CD4-positive, alpha-beta T cell (primary cell): ENCODE measurements around the gene MRPS31. TPM values are rescaled to one million over a fixed set of nuclear protein-coding genes. Genes with fewer than 3 reads are reported as not detected.

Experiments used
- ATAC-seq: fragments of 200-7000 bp; cut with Tn5 transposase; one replicate; pipeline ENCODE4 v1.10.0; 2022; ENCODE audit warnings: mild to moderate bottlenecking; ENCODE audit not compliant: poor library complexity
- CTCF ChIA-PET: fragments of 350-600 bp; sonication (Branson Sonifier 250); formaldehyde crosslinking; loops from one replicate; lab custom pipeline; 2021; ENCODE audit warnings: antibody characterized with exemption, inconsistent platforms; lab: Charles Lee
- POLR2A ChIA-PET: fragments of 350-600 bp; sonication (Branson Sonifier 250); formaldehyde crosslinking; loops from one replicate; lab custom pipeline; 2021; ENCODE audit warnings: antibody characterized with exemption, inconsistent platforms; lab: Charles Lee
- DNase-seq, 14 experiments: peaks; one replicate each; pipeline ENCODE4 v3.0.0-alpha.2; 2013 to 2020; ENCODE audit warnings: mixed read lengths in 2 of 14
- H3K27ac ChIP-seq, 2 donors: one replicate each; pipeline versions ENCODE4 v1.5.1 to v1.7.0; 2013; ENCODE audit warnings: low read length in 2 of 2, low read depth in 1 of 2, mild to moderate bottlenecking in 1 of 2
- H3K27me3 ChIP-seq, 2 experiments: 1 replicate in 1 of 2; 2 replicates in 1 of 2; pipeline versions ENCODE4 v1.6.1 to v1.7.0; 2013; ENCODE audit warnings: low read length in 2 of 2, control low read depth in 1 of 2, mild to moderate bottlenecking in 1 of 2, moderate library complexity in 1 of 2; ENCODE audit not compliant: insufficient read depth in 2 of 2, control insufficient read depth in 1 of 2
- H3K36me3 ChIP-seq: one replicate; pipeline ENCODE4 v1.6.1; 2013; ENCODE audit warnings: low read length, control low read depth; ENCODE audit not compliant: insufficient read depth
- H3K4me1 ChIP-seq: one replicate; pipeline ENCODE4 v1.6.1; 2013; ENCODE audit warnings: low read length, control low read depth; ENCODE audit not compliant: insufficient read depth
- H3K4me3 ChIP-seq: one replicate; pipeline ENCODE4 v1.5.1; 2013; ENCODE audit warnings: mild to moderate bottlenecking, low read length, moderate library complexity
- H3K9me3 ChIP-seq, 2 experiments: 1 replicate in 1 of 2; 2 replicates in 1 of 2; pipeline versions ENCODE4 v1.6.1 to v1.7.0; 2013; ENCODE audit warnings: low read length in 2 of 2, mild to moderate bottlenecking in 2 of 2, control low read depth in 1 of 2, moderate library complexity in 1 of 2; ENCODE audit not compliant: control insufficient read depth in 1 of 2, insufficient read depth in 1 of 2
- H3K27ac Mint-ChIP-seq: one replicate; pipeline ENCODE4 v1.8.0; 2020; ENCODE audit warnings: mixed read lengths
- H3K27me3 Mint-ChIP-seq: one replicate; pipeline ENCODE4 v1.8.0; 2021; ENCODE audit warnings: mixed read lengths
- H3K36me3 Mint-ChIP-seq: one replicate; pipeline ENCODE4 v1.8.0; 2021; ENCODE audit warnings: low read depth, mixed read lengths
- H3K4me1 Mint-ChIP-seq: one replicate; pipeline ENCODE4 v1.8.0; 2021; ENCODE audit warnings: low read depth, mixed read lengths
- H3K4me3 Mint-ChIP-seq: one replicate; pipeline ENCODE4 v1.8.0; 2020; ENCODE audit warnings: mild to moderate bottlenecking, mixed read lengths
- H3K9me3 Mint-ChIP-seq: one replicate; pipeline ENCODE4 v1.8.0; 2020; ENCODE audit warnings: mixed read lengths
- CTCF ChIP-seq: fragments of 200-600 bp; IDR thresholded peaks from one replicate; pipeline ENCODE4 v1.8.0; 2022; ENCODE audit warnings: antibody characterized with exemption, mild to moderate bottlenecking
- intact Hi-C, 2 experiments: fragments of 100-400 bp; cut with DNase I in 1 of 2; cut with micrococcal nuclease in 1 of 2; formaldehyde crosslinking; loops; one replicate each; pipeline versions ENCODE4 v1.15.1 to v1.9.0; 2023 to 2025; cut with DNase I, micrococcal nuclease
- total RNA-seq, 174 experiments: library from RNA in 2 of 174; stranded (reverse) in 2 of 174; gene quantifications; one replicate each; pipeline ENCODE4 v1.2.3 and lab custom pipeline; 2021 to 2026

The MRPS31 gene
- total RNA-seq, 2 experiments from 2014 or later = 8.3 to 9.5 TPM

- DNase-seq (no peak), ATAC-seq (no peak)
- H3K27me3 Mint-ChIP-seq = no peaks in the 10 kb centered on the region
- Histone ChIP-seq H3K4me3 (no peak overlapping the region), H3K36me3 (peaks cover 28% of the 10 kb centered on the region), H3K27me3 (no peaks in the 10 kb centered on the region), H3K27ac (no peak overlapping the region), H3K4me1 (no peaks in the 10 kb centered on the region), H3K9me3 (peaks cover 9 to 10% of the 10 kb centered on the region in 2 experiments)
- no peak for TF ChIP-seq CTCF
- H3K9me3 Mint-ChIP-seq = peaks cover 5% of the 10 kb centered on the region
- intact Hi-C loops = no loop called here
- POLR2A ChIA-PET = no interaction called here
- CTCF ChIA-PET = no interaction called here
- peaks cover 85% of the 10 kb centered on the region for H3K36me3 Mint-ChIP-seq
- no peaks in the 10 kb centered on the region for H3K4me1 Mint-ChIP-seq
- H3K4me3 Mint-ChIP-seq = no peak overlapping the region
- H3K27ac Mint-ChIP-seq = no peak overlapping the region
Measured at GRCh38 chr13:40812102-40812501, 41.1 kb upstream of the MRPS31 start.

- CTCF ChIA-PET = no interaction called here
- H3K27ac ChIP-seq = no peak overlapping the region
- no peaks in the 10 kb centered on the region for H3K27me3 ChIP-seq
- no peak overlapping the region for H3K4me3 ChIP-seq
- H3K9me3 Mint-ChIP-seq = no peaks in the 10 kb centered on the region
- H3K36me3 ChIP-seq = peaks cover 51% of the 10 kb centered on the region
- TF ChIP-seq CTCF = no peak
- intact Hi-C loops = no loop called here
- H3K27ac Mint-ChIP-seq = no peak overlapping the region
- DNase-seq (no peak), ATAC-seq (no peak)
- no peaks in the 10 kb centered on the region for H3K4me1 ChIP-seq
- H3K4me3 Mint-ChIP-seq = no peak overlapping the region
- POLR2A ChIA-PET = no interaction called here
- no peaks in the 10 kb centered on the region for H3K4me1 Mint-ChIP-seq
- peaks cover 0 to 5% of the 10 kb centered on the region in 2 experiments for H3K9me3 ChIP-seq
- H3K27me3 Mint-ChIP-seq = no peaks in the 10 kb centered on the region
- H3K36me3 Mint-ChIP-seq = peaks cover 88% of the 10 kb centered on the region
Measured at GRCh38 chr13:40809471-40809870, 38.5 kb upstream of the MRPS31 start.

GRCh38 chr13:40806241-40806640 lies 35.3 kb upstream of the MRPS31 start:
- H3K36me3 Mint-ChIP-seq = peaks cover 97% of the 10 kb centered on the region
- no peak overlapping the region for H3K4me3 ChIP-seq
- CTCF ChIA-PET = no interaction called here

More at GRCh38 chr13:40806241-40806640, 35.3 kb upstream of the MRPS31 start:
- Mint-ChIP-seq H3K27me3 (no peaks in the 10 kb centered on the region), H3K4me3 (no peak overlapping the region), H3K9me3 (no peaks in the 10 kb centered on the region), H3K27ac (no peak overlapping the region), H3K4me1 (no peaks in the 10 kb centered on the region)
- Histone ChIP-seq H3K27me3 (no peaks in the 10 kb centered on the region), H3K36me3 (peaks cover 72% of the 10 kb centered on the region), H3K4me1 (no peaks in the 10 kb centered on the region), H3K9me3 (no peaks in the 10 kb centered on the region), H3K27ac (no peak overlapping the region)
- intact Hi-C loops = no loop called here
- POLR2A ChIA-PET = no interaction called here
- DNase-seq (no peak), ATAC-seq (no peak)
- TF ChIP-seq CTCF = no peak
